Mammary epithelial cell (primary cell): ENCODE data around the gene KLHL2.

Experiments
- CTCF ChIP-seq, 2 donors: IDR thresholded peaks in 1 of 2; conservative IDR thresholded peaks in 1 of 2; 2 replicates each; pipeline ENCODE4 v1.5.1; 2011 to 2012; ENCODE audit warnings: inconsistent platforms in 2 of 2, low read length in 2 of 2, mild to moderate bottlenecking in 2 of 2, control low read depth in 1 of 2, low read depth in 1 of 2; ENCODE audit not compliant: insufficient read depth in 1 of 2; ENCODE audit errors: extremely low read depth in 1 of 2
- EZH2 ChIP-seq: IDR thresholded peaks from 2 replicates; pipeline ENCODE4 v1.6.1; 2012; ENCODE audit warnings: low read length, inconsistent platforms, borderline replicate concordance

DNA sequence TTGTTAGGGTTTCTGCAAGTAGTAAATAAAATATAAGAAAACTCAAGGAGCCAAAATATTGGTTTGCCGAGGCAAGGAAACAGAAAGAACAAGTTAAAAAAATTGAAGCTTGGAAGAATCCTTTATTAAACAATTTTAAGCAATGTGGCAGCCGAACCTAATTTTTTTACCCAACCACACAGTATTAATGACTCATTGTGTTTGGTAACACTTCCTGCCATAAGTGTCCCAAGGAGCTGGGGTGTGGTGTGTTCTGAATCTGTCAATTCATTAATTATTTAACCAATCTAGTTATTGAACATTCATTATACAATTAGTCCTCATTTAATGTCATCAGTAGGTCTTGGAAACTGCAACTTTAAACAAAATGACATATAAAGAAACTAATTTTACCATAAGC lies 152.1 kb downstream of the KLHL2 start:
- TF ChIP-seq EZH2 = no peak
- TF ChIP-seq CTCF (conservative IDR thresholded peaks at IDR 0.05 in 1 of 2, IDR thresholded peaks at IDR 0.05 in 1 of 2; ENCODE audit: extremely low read depth in 1 of 2, insufficient read depth in 1 of 2, low read depth in 1 of 2, low read length in 2 of 2) = no peak
